GM21526 (cell line): ENCODE results near the gene ZSWIM3.

Experiments used
- ATAC-seq: cut with Tn5 transposase; IDR thresholded peaks from one replicate; pipeline ENCODE4 v1.9.1; 2021; ENCODE audit warnings: moderate library complexity; ENCODE audit not compliant: unreplicated experiment, low FRiP score

Gene ZSWIM3

DNA sequence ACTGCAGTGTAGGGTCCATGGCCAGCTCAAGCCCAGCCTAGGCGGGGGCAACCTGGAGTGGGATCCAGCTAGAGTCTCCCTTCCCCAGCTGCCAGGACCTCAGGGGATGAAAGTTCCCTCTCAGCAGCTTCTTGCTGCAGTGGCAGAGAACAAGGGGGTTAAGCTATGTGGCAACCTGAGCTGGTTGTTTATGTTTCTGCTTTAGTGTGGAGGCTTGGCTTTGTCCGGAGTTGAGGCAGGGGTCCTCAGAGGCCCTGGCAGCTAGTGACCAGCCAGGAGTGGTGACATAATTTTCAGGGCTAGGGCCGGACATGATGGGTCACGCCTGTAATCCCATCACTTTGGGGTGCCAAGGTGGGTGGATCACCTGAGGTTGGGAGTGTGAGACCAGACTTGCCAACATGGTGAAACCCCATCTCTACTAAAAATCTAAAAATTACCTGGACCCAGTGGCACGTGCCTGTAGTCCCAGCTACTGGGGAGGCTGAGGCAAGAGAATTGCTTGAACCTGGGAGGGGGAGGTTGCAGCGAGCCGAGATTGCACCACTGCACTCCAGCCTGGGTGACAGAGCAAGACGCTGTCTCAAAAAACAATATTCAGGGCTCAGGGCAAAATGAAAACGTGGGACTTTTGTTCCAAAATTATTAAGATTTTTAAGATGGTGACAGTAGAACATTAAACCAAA lies 68.5 kb downstream of the ZSWIM3 start:
- ATAC-seq: no peak

DNA sequence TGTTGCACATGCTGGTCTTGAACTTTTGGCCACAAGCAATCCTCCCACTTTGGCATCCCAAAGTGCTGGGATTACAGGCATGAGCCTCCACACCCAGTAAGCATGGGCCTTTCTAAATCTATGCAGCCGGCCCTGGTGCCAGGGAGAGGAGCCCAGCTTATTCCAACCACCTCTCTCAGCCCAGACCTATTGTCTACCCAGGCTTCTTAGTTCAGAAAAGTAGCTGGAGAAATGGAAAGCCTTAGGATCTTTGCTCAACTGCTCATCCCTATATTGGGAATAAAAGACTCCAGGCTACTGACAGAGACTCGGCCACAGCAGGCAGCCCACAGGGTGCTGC lies 69.3 kb downstream of the ZSWIM3 start:
- no peak for ATAC-seq

DNA sequence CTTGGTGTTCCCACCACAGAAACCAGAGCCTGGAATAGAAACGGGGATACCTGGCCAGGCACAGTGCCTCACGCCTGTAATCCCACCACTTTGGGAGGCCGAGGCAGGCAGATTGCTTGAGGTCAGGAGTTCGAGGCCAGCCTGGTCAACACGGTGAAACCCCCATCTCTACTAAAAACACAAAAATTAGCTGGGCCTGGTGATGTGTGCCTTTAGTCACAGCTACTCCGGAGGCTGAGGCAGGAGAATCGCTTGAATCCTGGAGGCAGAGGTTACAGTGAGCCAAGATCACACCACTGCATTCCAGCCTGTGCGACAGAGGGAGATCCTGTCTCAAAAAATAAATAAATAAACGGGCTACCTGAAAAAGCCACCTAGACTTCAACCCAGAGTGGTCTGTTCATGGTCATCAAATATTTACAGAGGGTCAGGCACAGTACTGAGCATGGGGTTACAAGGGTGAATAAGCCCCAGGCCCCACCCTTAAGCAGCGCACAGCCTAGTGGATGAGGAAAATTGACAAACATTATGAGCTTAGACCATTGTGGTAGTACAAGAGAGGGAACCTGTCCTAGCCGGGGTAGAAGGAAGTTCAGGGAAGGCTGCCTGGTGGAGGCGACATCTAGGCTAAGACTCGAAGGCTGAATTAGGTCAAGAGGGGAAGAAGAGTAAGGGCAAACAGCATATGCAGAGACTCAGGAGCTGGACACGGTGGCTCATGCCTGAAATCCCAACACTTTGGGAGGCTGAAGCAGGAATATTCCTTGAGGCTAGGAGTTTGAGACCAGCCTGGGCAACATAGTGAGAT lies 69.9 kb downstream of the ZSWIM3 start:
- no peak for ATAC-seq
